SHP77 treated with DMSO at 0.1 percent for 48 hours (cell line): ENCODE data around the gene RNASE11.
"Not testable (repeated sequence)": the region's sequence is repeated elsewhere in the genome, so short reads cannot be mapped to it uniquely, and the experiment has no call there.

Experiments used
- DNase-seq: peaks from one replicate; lab custom pipeline; 2025; lab: John Stamatoyannopoulos, UW

The RNASE11 gene

GRCh38 chr14:20587489-20588154 lies at the start of gene RNASE11:
RNASE11 (minus strand) TSS chr14:20588001.
- no peak for DNase-seq

GRCh38 chr14:20632831-20633691 lies 45.3 kb upstream of the RNASE11 start:
- peak; percentile 33 for DNase-seq

- peak; percentile 47 for DNase-seq
Measured at GRCh38 chr14:20632448-20632830, 44.6 kb upstream of the RNASE11 start.

- DNase-seq = peak; percentile 47
Measured at GRCh38 chr14:20631880-20632389, 44.1 kb upstream of the RNASE11 start.

- DNase-seq = peak; percentile 70
Measured at GRCh38 chr14:20631023-20631879, 43.5 kb upstream of the RNASE11 start.

- DNase-seq = peak; percentile 66
Measured at GRCh38 chr14:20630340-20631022, 42.7 kb upstream of the RNASE11 start.

- no peak for DNase-seq
Measured at GRCh38 chr14:20628063-20628854, 40.5 kb upstream of the RNASE11 start.

GRCh38 chr14:20627346-20628027 lies 39.7 kb upstream of the RNASE11 start:
- no peak for DNase-seq

- DNase-seq = no peak
Measured at GRCh38 chr14:20626274-20626673, 38.5 kb upstream of the RNASE11 start.

GRCh38 chr14:20624495-20625070 lies 36.8 kb upstream of the RNASE11 start:
- DNase-seq = peak; percentile 29

- DNase-seq = no peak
Measured at GRCh38 chr14:20623798-20624197, 36.0 kb upstream of the RNASE11 start.

- DNase-seq = no peak
Measured at GRCh38 chr14:20622816-20623291, 35.1 kb upstream of the RNASE11 start.

- DNase-seq = no peak
Measured at GRCh38 chr14:20620798-20621478, 33.1 kb upstream of the RNASE11 start.

GRCh38 chr14:20619688-20620087 lies 31.9 kb upstream of the RNASE11 start:
- DNase-seq = not testable (repeated sequence)

- no peak for DNase-seq
Measured at GRCh38 chr14:20618271-20618749, 30.5 kb upstream of the RNASE11 start.

- DNase-seq = no peak
Measured at GRCh38 chr14:20617138-20618003, 29.6 kb upstream of the RNASE11 start.

- no peak for DNase-seq
Measured at GRCh38 chr14:20615996-20616395, 28.2 kb upstream of the RNASE11 start.
